Loucy (cell line): ENCODE data around the gene MICAL3.

Source experiments
- H2AFZ ChIP-seq: fragments of 200-600 bp; sonication (generic); 2 replicates; pipeline ENCODE4 v1.6.0; 2016; ENCODE audit warnings: antibody characterized with exemption, mild to moderate bottlenecking, low read length, moderate library complexity
- H3F3A ChIP-seq: fragments of 200-600 bp; 2 replicates; pipeline ENCODE4 v1.6.0; 2016; ENCODE audit warnings: antibody characterized with exemption, low read depth, mild to moderate bottlenecking
- H3K27me3 ChIP-seq: fragments of 200-600 bp; sonication (generic); 2 replicates; pipeline ENCODE4 v1.6.1; 2014; ENCODE audit warnings: low read length, mild to moderate bottlenecking; ENCODE audit not compliant: insufficient read depth, poor library complexity, severe bottlenecking
- H3K36me3 ChIP-seq: fragments of 200-600 bp; sonication (generic); 2 replicates; pipeline ENCODE4 v1.6.1; 2016; ENCODE audit warnings: low read length; ENCODE audit not compliant: insufficient read depth
- H3K4me1 ChIP-seq: fragments of 200-600 bp; sonication (generic); 2 replicates; pipeline ENCODE4 v1.5.1; 2014; ENCODE audit warnings: low read length, mild to moderate bottlenecking; ENCODE audit not compliant: insufficient read depth, poor library complexity, severe bottlenecking
- H3K4me2 ChIP-seq: fragments of 200-600 bp; sonication (generic); 2 replicates; pipeline ENCODE4 v1.6.0; 2014; ENCODE audit warnings: antibody characterized with exemption, low read length, low read depth, mild to moderate bottlenecking; ENCODE audit not compliant: poor library complexity, severe bottlenecking
- H3K4me3 ChIP-seq: fragments of 200-600 bp; sonication (generic); 2 replicates; pipeline ENCODE4 v1.5.1; 2014; ENCODE audit warnings: low read length, mild to moderate bottlenecking, mixed read lengths; ENCODE audit not compliant: poor library complexity, severe bottlenecking
- H3K79me2 ChIP-seq: fragments of 200-600 bp; sonication (generic); 2 replicates; pipeline ENCODE4 v1.6.1; 2014; ENCODE audit warnings: low read length; ENCODE audit not compliant: insufficient read depth
- H3K9ac ChIP-seq: fragments of 200-600 bp; sonication (generic); 2 replicates; pipeline ENCODE4 v1.6.0; 2014; ENCODE audit warnings: mild to moderate bottlenecking, low read depth, low read length, moderate library complexity; ENCODE audit not compliant: poor library complexity, severe bottlenecking
- H3K9me2 ChIP-seq: fragments of 200-600 bp; sonication (generic); replicated peaks from 2 replicates; pipeline ENCODE4 v1.6.1; 2016; ENCODE audit warnings: low read depth, low read length, mixed read lengths
- H3K9me3 ChIP-seq: fragments of 200-600 bp; sonication (generic); 2 replicates; pipeline ENCODE4 v1.6.1; 2014; ENCODE audit warnings: mild to moderate bottlenecking, antibody characterized with exemption, low read length, low read depth; ENCODE audit not compliant: insufficient read depth
- H4K20me1 ChIP-seq: fragments of 200-600 bp; sonication (generic); 2 replicates; pipeline ENCODE4 v1.6.0; 2014; ENCODE audit warnings: antibody characterized with exemption, low read length, mild to moderate bottlenecking; ENCODE audit not compliant: insufficient read depth, poor library complexity, severe bottlenecking
- CTCF ChIP-seq: fragments of 200-600 bp; sonication (generic); conservative IDR thresholded peaks from 2 replicates; pipeline ENCODE4 v1.5.1; 2014; ENCODE audit warnings: mild to moderate bottlenecking, antibody characterized with exemption, low read length
- EZH2phosphoT487 ChIP-seq: fragments of 200-600 bp; IDR thresholded peaks from 2 replicates; pipeline ENCODE4 v1.6.1; 2018; ENCODE audit warnings: antibody characterized with exemption, mild to moderate bottlenecking, moderate library complexity, borderline replicate concordance

Gene MICAL3

GRCh38 chr22:17927062-17927461, 97.3 kb downstream of the MICAL3 start:
- Histone ChIP-seq H3K4me3 (no peak overlapping the region), H3K27me3 (no peaks in the 10 kb centered on the region), H4K20me1 (peaks cover 16% of the 10 kb centered on the region), H3K79me2 (peaks cover 94% of the 10 kb centered on the region), H3F3A (no peaks in the 10 kb centered on the region), H3K4me2 (no peak overlapping the region), H3K9ac (no peak overlapping the region), H3K36me3 (no peaks in the 10 kb centered on the region), H3K9me2 (no peaks in the 10 kb centered on the region), H3K4me1 (peaks cover 6% of the 10 kb centered on the region), H2AFZ (no peak overlapping the region), H3K9me3 (no peaks in the 10 kb centered on the region)
- TF ChIP-seq CTCF = no peak
- TF ChIP-seq EZH2phosphoT487 = no peak

GRCh38 chr22:17926516-17926915, 97.8 kb downstream of the MICAL3 start:
- H3K27me3 ChIP-seq = no peaks in the 10 kb centered on the region
- no peaks in the 10 kb centered on the region for H3K9me3 ChIP-seq
- H3K4me2 ChIP-seq = no peak overlapping the region
- TF ChIP-seq CTCF = no peak
- no peak for TF ChIP-seq EZH2phosphoT487
- H3F3A ChIP-seq = no peaks in the 10 kb centered on the region
- H3K9me2 ChIP-seq = no peaks in the 10 kb centered on the region
- peaks cover 19% of the 10 kb centered on the region for H4K20me1 ChIP-seq
- H3K79me2 ChIP-seq = peaks cover 93% of the 10 kb centered on the region
- H3K4me1 ChIP-seq = peaks cover 6% of the 10 kb centered on the region
- no peak overlapping the region for H3K4me3 ChIP-seq
- H2AFZ ChIP-seq = no peak overlapping the region
- H3K9ac ChIP-seq = no peak overlapping the region
- no peaks in the 10 kb centered on the region for H3K36me3 ChIP-seq

- H3K4me2 ChIP-seq = no peak overlapping the region
- H4K20me1 ChIP-seq = peaks cover 18% of the 10 kb centered on the region
These were observed 98.9 kb downstream of the MICAL3 start for GRCh38 chr22:17925431-17925841.

More at GRCh38 chr22:17925431-17925841, 98.9 kb downstream of the MICAL3 start:
- H3K79me2 ChIP-seq = peaks cover 92% of the 10 kb centered on the region
- no peak overlapping the region for H2AFZ ChIP-seq
- H3K27me3 ChIP-seq = no peaks in the 10 kb centered on the region
- no peaks in the 10 kb centered on the region for H3K9me3 ChIP-seq
- H3K36me3 ChIP-seq = no peaks in the 10 kb centered on the region
- H3K4me1 ChIP-seq = peaks cover 6% of the 10 kb centered on the region
- H3K4me3 ChIP-seq = no peak overlapping the region
- H3F3A ChIP-seq = no peaks in the 10 kb centered on the region
- TF ChIP-seq CTCF (no peak), EZH2phosphoT487 (no peak)
- no peaks in the 10 kb centered on the region for H3K9me2 ChIP-seq
- H3K9ac ChIP-seq = no peak overlapping the region
